ENCODE measurements around the gene GPR85.
"Not testable (repeated sequence)": the region's sequence is repeated elsewhere in the genome, so short reads cannot be mapped to it uniquely, and the experiment has no call there.

The GPR85 gene

GRCh38 chr7:113062499-113062898 lies 24.1 kb downstream of the GPR85 start:
- TF ChIP-seq, protein P1, sequence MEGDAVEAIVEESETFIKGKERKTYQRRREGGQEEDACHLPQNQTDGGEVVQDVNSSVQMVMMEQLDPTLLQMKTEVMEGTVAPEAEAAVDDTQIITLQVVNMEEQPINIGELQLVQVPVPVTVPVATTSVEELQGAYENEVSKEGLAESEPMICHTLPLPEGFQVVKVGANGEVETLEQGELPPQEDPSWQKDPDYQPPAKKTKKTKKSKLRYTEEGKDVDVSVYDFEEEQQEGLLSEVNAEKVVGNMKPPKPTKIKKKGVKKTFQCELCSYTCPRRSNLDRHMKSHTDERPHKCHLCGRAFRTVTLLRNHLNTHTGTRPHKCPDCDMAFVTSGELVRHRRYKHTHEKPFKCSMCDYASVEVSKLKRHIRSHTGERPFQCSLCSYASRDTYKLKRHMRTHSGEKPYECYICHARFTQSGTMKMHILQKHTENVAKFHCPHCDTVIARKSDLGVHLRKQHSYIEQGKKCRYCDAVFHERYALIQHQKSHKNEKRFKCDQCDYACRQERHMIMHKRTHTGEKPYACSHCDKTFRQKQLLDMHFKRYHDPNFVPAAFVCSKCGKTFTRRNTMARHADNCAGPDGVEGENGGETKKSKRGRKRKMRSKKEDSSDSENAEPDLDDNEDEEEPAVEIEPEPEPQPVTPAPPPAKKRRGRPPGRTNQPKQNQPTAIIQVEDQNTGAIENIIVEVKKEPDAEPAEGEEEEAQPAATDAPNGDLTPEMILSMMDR (IDR thresholded peaks at IDR 0.05; ENCODE audit: borderline replicate concordance, insufficient read depth, low read depth, low read length) = no peak
- H3K4me3 ChIP-seq (ENCODE audit: low read depth, low read length) = no peak overlapping the region

DNA sequence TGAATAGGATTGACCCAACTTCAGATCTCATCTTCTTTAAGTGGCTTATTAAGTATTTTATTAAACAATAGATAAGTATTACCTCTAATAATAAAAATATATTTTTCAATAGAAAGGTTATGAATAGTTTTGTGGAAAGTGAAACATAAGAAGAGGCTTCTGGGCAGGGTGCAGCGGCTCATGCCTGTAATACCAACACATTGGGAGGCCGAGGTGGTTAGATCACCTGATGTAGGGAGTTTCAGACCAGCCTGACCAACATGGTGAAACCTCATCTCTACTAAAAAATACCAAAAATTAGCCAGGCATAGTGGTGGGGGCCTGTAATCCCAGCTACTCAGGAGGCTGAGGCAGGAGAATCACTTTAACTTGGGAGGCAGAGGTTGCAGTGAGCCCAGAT lies 26.5 kb downstream of the GPR85 start:
- TF ChIP-seq, protein P1 (IDR thresholded peaks at IDR 0.05; ENCODE audit: borderline replicate concordance, insufficient read depth, low read depth, low read length) = no peak
- no peak overlapping the region for H3K4me3 ChIP-seq (ENCODE audit: low read depth, low read length)

DNA sequence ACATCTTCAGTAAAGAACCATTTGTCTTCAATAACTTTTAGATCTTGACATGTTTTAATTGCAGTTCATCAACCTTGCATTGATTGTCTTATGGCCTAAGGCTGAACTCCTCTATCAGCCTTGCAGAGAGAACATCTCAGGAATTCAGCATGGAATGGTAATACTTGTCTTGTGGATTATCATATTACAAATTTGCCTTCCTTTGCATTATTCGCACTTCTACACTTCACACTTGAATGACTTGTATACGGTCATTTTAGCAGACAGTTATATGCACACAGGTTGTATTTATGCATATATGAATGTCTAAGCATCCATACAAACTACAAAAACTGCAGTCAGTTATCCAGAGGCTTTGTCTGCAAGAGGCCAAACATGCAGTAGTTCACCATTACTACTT lies 31.7 kb downstream of the GPR85 start:
- no peak overlapping the region for H3K4me3 ChIP-seq (ENCODE audit: low read depth, low read length)
- TF ChIP-seq, protein P1 (IDR thresholded peaks at IDR 0.05; ENCODE audit: borderline replicate concordance, insufficient read depth, low read depth, low read length) = no peak

DNA sequence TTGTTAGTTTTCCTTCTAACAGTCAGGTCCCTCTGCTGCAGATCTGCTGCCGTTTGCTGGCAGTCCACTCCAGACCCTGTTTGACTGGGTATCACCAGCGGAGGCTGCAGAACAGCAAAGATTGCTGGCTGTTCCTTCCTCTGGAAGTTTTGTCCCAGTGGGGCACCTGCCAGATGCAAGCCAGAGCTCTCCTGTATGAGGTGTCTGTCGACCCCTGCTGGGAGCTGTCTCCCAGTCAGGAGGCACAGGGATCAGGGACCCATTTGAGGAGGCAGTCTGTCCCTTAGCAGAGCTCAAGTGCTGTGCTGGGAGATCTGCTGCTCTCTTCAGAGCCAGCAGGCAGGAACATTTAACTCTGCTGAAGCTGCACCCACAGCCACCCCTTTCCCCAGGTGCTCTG lies 32.4 kb downstream of the GPR85 start:
- not testable (repeated sequence) for H3K4me3 ChIP-seq (ENCODE audit: low read depth, low read length)

DNA sequence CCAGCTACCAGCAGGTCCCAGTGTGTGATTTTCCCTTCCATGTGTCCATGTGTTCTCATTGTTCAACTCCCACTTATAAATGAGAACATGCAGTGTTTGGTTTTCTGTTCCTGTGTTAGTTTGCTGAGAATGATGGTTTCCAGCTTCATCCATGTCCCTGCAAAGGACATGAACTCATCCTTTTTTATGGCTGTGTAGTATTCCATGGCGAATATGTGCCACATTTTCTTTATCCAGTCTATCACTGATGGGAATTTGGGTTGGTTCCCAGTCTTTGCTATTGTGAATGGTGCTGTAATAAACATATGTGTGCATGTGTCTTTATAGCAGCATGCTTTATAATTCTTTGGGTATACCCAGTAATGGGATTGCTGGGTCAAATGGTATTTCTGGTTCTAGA lies 37.4 kb downstream of the GPR85 start:
- not testable (repeated sequence) for H3K4me3 ChIP-seq (ENCODE audit: low read depth, low read length)

DNA sequence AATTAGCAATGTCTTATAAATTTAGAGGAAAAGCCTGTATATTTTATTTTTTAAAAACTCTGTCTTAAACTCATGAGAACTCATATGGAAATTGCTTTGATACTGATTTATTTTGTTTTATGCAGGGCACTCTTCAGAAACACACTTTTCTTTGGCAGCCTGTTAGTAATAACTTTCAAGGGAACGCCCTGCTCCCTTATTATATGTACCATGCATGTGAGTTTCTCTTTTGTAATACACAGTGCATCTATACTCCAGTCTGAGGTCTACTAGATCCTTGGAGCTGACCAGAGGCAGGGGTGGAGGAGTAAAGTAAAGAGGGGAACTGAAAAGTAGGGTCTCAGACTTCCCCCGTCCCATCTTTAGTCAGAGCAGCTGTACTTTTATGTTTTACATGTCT lies 40.2 kb downstream of the GPR85 start:
- H3K4me3 ChIP-seq (ENCODE audit: low read depth, low read length) = no peak overlapping the region
- TF ChIP-seq, protein P1 (IDR thresholded peaks at IDR 0.05; ENCODE audit: borderline replicate concordance, insufficient read depth, low read depth, low read length) = no peak

DNA sequence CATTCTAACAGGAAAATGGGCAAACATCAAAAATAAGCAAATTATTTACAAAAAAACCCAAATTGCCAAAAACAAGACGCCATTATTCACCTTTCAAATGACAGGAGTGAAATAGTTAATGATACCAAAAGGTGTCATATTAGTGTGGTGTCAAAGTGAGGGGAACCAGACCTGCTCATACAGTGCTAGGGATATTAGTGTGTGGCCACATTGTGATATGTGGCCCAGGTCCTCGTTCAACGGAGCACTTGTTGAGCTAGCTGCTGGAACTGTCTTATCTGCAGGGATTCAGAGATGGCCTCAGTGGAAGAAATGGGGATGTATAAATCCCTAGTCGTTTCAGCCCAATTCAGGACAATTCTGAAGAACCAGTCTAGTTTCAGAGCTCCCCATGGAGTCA lies 41.2 kb downstream of the GPR85 start:
- H3K4me3 ChIP-seq (ENCODE audit: low read depth, low read length) = no peak overlapping the region
- TF ChIP-seq, protein P1 (IDR thresholded peaks at IDR 0.05; ENCODE audit: borderline replicate concordance, insufficient read depth, low read depth, low read length) = no peak

- H3K4me3 ChIP-seq (ENCODE audit: low read depth, low read length) = no peak overlapping the region
- TF ChIP-seq, protein P1 (IDR thresholded peaks at IDR 0.05; ENCODE audit: borderline replicate concordance, insufficient read depth, low read depth, low read length) = no peak
Measured at GRCh38 chr7:113044394-113044793, 42.2 kb downstream of the GPR85 start.
